RWPE2 (cell line): ENCODE measurements around the gene SEPTIN2.

ENCODE experiments used
- ATAC-seq: fragments of 200-7000 bp; cut with Tn5 transposase; 3 replicates; pipeline ENCODE4 v1.9.1; 2021; ENCODE audit warnings: low read depth
- DNase-seq: peaks from one replicate; pipeline ENCODE4 v3.0.0-alpha.2; 2020; ENCODE audit warnings: low spot score
- H3K27ac ChIP-seq: fragments of 450-650 bp; 2 replicates; pipeline ENCODE4 v1.5.1; 2017; ENCODE audit warnings: mild to moderate bottlenecking; ENCODE audit not compliant: poor library complexity, severe bottlenecking
- H3K27me3 ChIP-seq: fragments of 250-450 bp; sonication (Bioruptor Pico); 2 replicates; pipeline ENCODE4 v1.5.1; 2021; ENCODE audit warnings: mild to moderate bottlenecking, moderate library complexity; ENCODE audit not compliant: insufficient read depth, poor library complexity, severe bottlenecking
- H3K36me3 ChIP-seq: fragments of 250-450 bp; sonication (Bioruptor Pico); 2 replicates; pipeline ENCODE4 v1.5.1; 2020; ENCODE audit warnings: low read depth, mild to moderate bottlenecking, moderate library complexity
- H3K4me1 ChIP-seq: fragments of 250-450 bp; sonication (Bioruptor Pico); 2 replicates; pipeline ENCODE4 v1.5.1; 2021; ENCODE audit warnings: mild to moderate bottlenecking, moderate library complexity; ENCODE audit not compliant: insufficient read depth, poor library complexity, severe bottlenecking
- H3K4me3 ChIP-seq: fragments of 250-450 bp; sonication (Bioruptor Pico); 2 replicates; pipeline ENCODE4 v1.5.1; 2021; ENCODE audit warnings: mild to moderate bottlenecking, moderate library complexity; ENCODE audit not compliant: severe bottlenecking
- H3K9me3 ChIP-seq: fragments of 250-450 bp; sonication (Bioruptor Pico); 2 replicates; pipeline ENCODE4 v1.5.1; 2021; ENCODE audit warnings: mild to moderate bottlenecking, moderate library complexity; ENCODE audit not compliant: severe bottlenecking
- CTCF ChIP-seq: fragments of 450-650 bp; IDR thresholded peaks from one replicate; pipeline ENCODE4 v1.5.1; 2017; ENCODE audit warnings: mild to moderate bottlenecking, moderate library complexity; ENCODE audit not compliant: poor library complexity, severe bottlenecking

Gene SEPTIN2

GRCh38 chr2:241300000-241300399 lies 15.7 kb upstream of the SEPTIN2 start:
- H3K27me3 ChIP-seq: no peaks in the 10 kb centered on the region
- no peak for TF ChIP-seq CTCF
- H3K4me3 ChIP-seq: no peak overlapping the region
- DNase-seq (no peak), ATAC-seq (no peak)
- H3K27ac ChIP-seq: no peak overlapping the region
- H3K9me3 ChIP-seq: no peaks in the 10 kb centered on the region
- no peaks in the 10 kb centered on the region for H3K4me1 ChIP-seq
- peaks cover 12% of the 10 kb centered on the region for H3K36me3 ChIP-seq

- ATAC-seq: no peak
Measured at GRCh38 chr2:241302083-241302482, 13.6 kb upstream of the SEPTIN2 start.

GRCh38 chr2:241302759-241303651 lies 12.7 kb upstream of the SEPTIN2 start:
- no peaks in the 10 kb centered on the region for H3K9me3 ChIP-seq
- H3K4me1 ChIP-seq: no peaks in the 10 kb centered on the region
- H3K36me3 ChIP-seq: peaks cover 18% of the 10 kb centered on the region
- TF ChIP-seq CTCF: no peak
- H3K27ac ChIP-seq: no peak overlapping the region
- no peaks in the 10 kb centered on the region for H3K27me3 ChIP-seq
- DNase-seq (no peak), ATAC-seq (no peak)
- H3K4me3 ChIP-seq: no peak overlapping the region

More at GRCh38 chr2:241302083-241302482, 13.6 kb upstream of the SEPTIN2 start:
- TF ChIP-seq CTCF: no peak
- Histone ChIP-seq H3K27me3 (no peaks in the 10 kb centered on the region), H3K36me3 (peaks cover 15% of the 10 kb centered on the region), H3K9me3 (no peaks in the 10 kb centered on the region), H3K27ac (no peak overlapping the region), H3K4me3 (no peak overlapping the region), H3K4me1 (no peaks in the 10 kb centered on the region)
- no peak for DNase-seq

- H3K36me3 ChIP-seq: peaks cover 20% of the 10 kb centered on the region
- H3K9me3 ChIP-seq: no peaks in the 10 kb centered on the region
- H3K27me3 ChIP-seq: no peaks in the 10 kb centered on the region
- no peaks in the 10 kb centered on the region for H3K4me1 ChIP-seq
- no peak for ATAC-seq
- no peak overlapping the region for H3K4me3 ChIP-seq
- TF ChIP-seq CTCF: no peak
- H3K27ac ChIP-seq: no peak overlapping the region
- no peak for DNase-seq
Measured at GRCh38 chr2:241304039-241304670, 11.6 kb upstream of the SEPTIN2 start.
